ENCODE measurements around the gene MYO5B. TPM values are rescaled to one million over a fixed set of nuclear protein-coding genes. Genes with fewer than 3 reads are reported as not detected.

MYO5B gene
- total RNA-seq, 2 experiments from 2014 or later, result not detected

DNA sequence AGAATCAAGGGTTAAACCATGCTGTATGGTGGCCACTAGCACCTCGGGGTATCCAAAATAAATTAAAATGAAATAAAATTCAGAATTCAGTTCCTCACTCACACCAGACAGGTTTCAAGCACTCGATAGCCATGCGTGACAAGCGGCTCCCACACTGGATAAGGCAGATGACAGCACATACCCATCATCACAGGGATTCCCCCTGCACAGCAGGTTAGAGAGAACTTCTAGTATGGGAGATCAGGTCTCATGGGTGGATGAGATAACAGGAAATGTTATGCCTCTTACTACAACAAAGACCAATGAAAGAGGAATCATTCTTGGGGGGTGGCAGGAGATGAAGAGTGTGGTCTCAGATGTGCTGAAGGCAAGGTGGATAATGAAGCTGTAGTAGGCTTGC, 259.7 kb downstream of the MYO5B start:
- H3K9me2 ChIP-seq (ENCODE audit: insufficient read depth, low read length), result no peaks in the 10 kb centered on the region
- intact Hi-C loops (cut with micrococcal nuclease; ENCODE audit: unreplicated experiment), result no loop called here

DNA sequence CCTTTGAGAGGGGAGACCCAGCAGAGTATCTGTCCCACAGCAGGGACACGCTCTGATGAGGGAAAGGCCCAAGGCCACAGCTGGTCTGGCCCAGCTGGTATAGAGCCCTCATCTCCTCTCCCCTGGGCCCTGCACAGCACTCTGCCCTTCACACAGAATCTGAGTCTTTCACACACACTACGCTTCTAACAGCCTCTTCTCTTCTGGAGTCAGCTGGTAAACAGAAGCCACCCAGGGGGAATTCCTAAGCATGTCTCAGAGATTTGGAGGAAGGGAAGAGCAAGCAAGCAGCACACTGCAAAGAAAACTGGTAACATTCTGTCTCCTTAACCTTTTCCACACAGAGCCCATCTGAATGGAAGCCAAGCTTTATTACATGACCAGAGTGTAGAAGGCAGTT, 260.5 kb downstream of the MYO5B start:
- ChIA-PET POLR2A (interaction anchor here (1.4 kb wide), 1 partner anchor 13 kb away, joined by 5 read pairs; no protein-coding TSS in a partner anchor), CTCF (ENCODE audit: unreplicated experiment) (no interaction called here)
- no peaks in the 10 kb centered on the region for H3K79me2 ChIP-seq (ENCODE audit: insufficient read depth, low read depth, low read length)
- no peaks in the 10 kb centered on the region for H3K9me3 ChIP-seq (ENCODE audit: low read length)
- H3K4me2 ChIP-seq (ENCODE audit: low read length), result no peak overlapping the region
- DNase-seq (ENCODE audit: low spot score), result no peak
- no peak overlapping the region for H3K27ac ChIP-seq (ENCODE audit: low read depth, low read length, poor library complexity, severe bottlenecking)
- intact Hi-C loops (cut with micrococcal nuclease; ENCODE audit: unreplicated experiment), result no loop called here
- no peak overlapping the region for H3K4me3 ChIP-seq (ENCODE audit: low read depth, low read length, poor library complexity, severe bottlenecking)
- H2AFZ ChIP-seq (ENCODE audit: low read length), result no peak overlapping the region
- no peaks in the 10 kb centered on the region for H3K36me3 ChIP-seq (ENCODE audit: insufficient read depth, low read length)
- no peaks in the 10 kb centered on the region for H4K20me1 ChIP-seq (ENCODE audit: insufficient read depth, low read length)
- no peaks in the 10 kb centered on the region for H3K9me2 ChIP-seq (ENCODE audit: insufficient read depth, low read length)
- TF ChIP-seq, protein P1, sequence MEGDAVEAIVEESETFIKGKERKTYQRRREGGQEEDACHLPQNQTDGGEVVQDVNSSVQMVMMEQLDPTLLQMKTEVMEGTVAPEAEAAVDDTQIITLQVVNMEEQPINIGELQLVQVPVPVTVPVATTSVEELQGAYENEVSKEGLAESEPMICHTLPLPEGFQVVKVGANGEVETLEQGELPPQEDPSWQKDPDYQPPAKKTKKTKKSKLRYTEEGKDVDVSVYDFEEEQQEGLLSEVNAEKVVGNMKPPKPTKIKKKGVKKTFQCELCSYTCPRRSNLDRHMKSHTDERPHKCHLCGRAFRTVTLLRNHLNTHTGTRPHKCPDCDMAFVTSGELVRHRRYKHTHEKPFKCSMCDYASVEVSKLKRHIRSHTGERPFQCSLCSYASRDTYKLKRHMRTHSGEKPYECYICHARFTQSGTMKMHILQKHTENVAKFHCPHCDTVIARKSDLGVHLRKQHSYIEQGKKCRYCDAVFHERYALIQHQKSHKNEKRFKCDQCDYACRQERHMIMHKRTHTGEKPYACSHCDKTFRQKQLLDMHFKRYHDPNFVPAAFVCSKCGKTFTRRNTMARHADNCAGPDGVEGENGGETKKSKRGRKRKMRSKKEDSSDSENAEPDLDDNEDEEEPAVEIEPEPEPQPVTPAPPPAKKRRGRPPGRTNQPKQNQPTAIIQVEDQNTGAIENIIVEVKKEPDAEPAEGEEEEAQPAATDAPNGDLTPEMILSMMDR (conservative IDR thresholded peaks at IDR 0.05; ENCODE audit: low read length), result no peak
- no peak for TF ChIP-seq EZH2phosphoT487 (IDR thresholded peaks at IDR 0.05; ENCODE audit: borderline replicate concordance, low read depth, low read length)
- no TSS peak for BruUV-seq (replicated peaks)
- H3K4me1 ChIP-seq (ENCODE audit: insufficient read depth, low read length, poor library complexity, severe bottlenecking), result no peaks in the 10 kb centered on the region

More for the DNA sequence above, 259.7 kb downstream of the MYO5B start:
- H3K27ac ChIP-seq (ENCODE audit: low read depth, low read length, poor library complexity, severe bottlenecking), result no peak overlapping the region
- ChIA-PET CTCF (ENCODE audit: unreplicated experiment) (no interaction called here), POLR2A (no interaction called here)
- BruUV-seq (replicated peaks), result no TSS peak
- no peak for DNase-seq (ENCODE audit: low spot score)
- H3K9me3 ChIP-seq (ENCODE audit: low read length), result no peaks in the 10 kb centered on the region
- no peaks in the 10 kb centered on the region for H3K4me1 ChIP-seq (ENCODE audit: insufficient read depth, low read length, poor library complexity, severe bottlenecking)
- no peaks in the 10 kb centered on the region for H3K36me3 ChIP-seq (ENCODE audit: insufficient read depth, low read length)
- TF ChIP-seq EZH2phosphoT487 (IDR thresholded peaks at IDR 0.05; ENCODE audit: borderline replicate concordance, low read depth, low read length), result no peak
- TF ChIP-seq, protein P1 (conservative IDR thresholded peaks at IDR 0.05; ENCODE audit: low read length), result no peak
- no peaks in the 10 kb centered on the region for H4K20me1 ChIP-seq (ENCODE audit: insufficient read depth, low read length)
- no peak overlapping the region for H3K4me3 ChIP-seq (ENCODE audit: low read depth, low read length, poor library complexity, severe bottlenecking)
- H3K4me2 ChIP-seq (ENCODE audit: low read length), result no peak overlapping the region
- H3K79me2 ChIP-seq (ENCODE audit: insufficient read depth, low read depth, low read length), result no peaks in the 10 kb centered on the region
- H2AFZ ChIP-seq (ENCODE audit: low read length), result no peak overlapping the region

DNA sequence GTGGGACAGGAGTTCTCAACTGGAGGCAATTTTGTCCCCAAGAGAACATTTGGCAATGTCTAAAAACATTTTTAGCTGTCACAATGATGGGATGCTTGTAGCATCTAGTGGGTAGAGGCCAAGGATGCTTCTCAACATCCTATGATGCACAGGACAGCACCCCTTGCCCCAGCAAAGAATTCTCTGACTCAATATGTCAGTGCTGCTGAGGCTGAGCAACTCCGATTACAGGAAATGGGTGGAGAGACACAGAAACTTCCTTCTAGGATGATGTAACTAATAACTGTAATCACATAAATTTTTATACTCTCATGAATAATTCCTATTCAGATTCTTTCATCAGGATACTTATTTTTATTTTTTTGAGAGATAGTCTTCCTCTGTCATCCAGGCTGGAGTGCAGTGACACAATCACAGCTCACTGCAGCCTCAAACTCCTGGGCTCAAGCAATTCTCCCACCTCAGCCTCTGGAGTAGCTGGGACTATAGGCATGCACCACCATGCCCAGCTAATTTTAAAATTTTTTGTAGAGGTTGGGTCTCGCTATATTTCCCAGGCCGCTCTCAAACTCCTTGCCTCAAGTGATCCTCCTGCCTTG, 261.3 kb downstream of the MYO5B start:
- H3K79me2 ChIP-seq (ENCODE audit: insufficient read depth, low read depth, low read length), result no peaks in the 10 kb centered on the region
- no peak for DNase-seq (ENCODE audit: low spot score)
- no peaks in the 10 kb centered on the region for H3K36me3 ChIP-seq (ENCODE audit: insufficient read depth, low read length)
- H3K9me2 ChIP-seq (ENCODE audit: insufficient read depth, low read length), result no peaks in the 10 kb centered on the region
- intact Hi-C loops (cut with micrococcal nuclease; ENCODE audit: unreplicated experiment), result no loop called here
- H3K4me3 ChIP-seq (ENCODE audit: low read depth, low read length, poor library complexity, severe bottlenecking), result no peak overlapping the region
- H4K20me1 ChIP-seq (ENCODE audit: insufficient read depth, low read length), result no peaks in the 10 kb centered on the region
- H3K9me3 ChIP-seq (ENCODE audit: low read length), result no peaks in the 10 kb centered on the region
- no peak overlapping the region for H3K27ac ChIP-seq (ENCODE audit: low read depth, low read length, poor library complexity, severe bottlenecking)
- H3K4me1 ChIP-seq (ENCODE audit: insufficient read depth, low read length, poor library complexity, severe bottlenecking), result no peaks in the 10 kb centered on the region
- no peak overlapping the region for H3K4me2 ChIP-seq (ENCODE audit: low read length)
- no TSS peak for BruUV-seq (replicated peaks)
- H2AFZ ChIP-seq (ENCODE audit: low read length), result no peak overlapping the region
- TF ChIP-seq, protein P1 (conservative IDR thresholded peaks at IDR 0.05; ENCODE audit: low read length), result no peak
- no peak for TF ChIP-seq EZH2phosphoT487 (IDR thresholded peaks at IDR 0.05; ENCODE audit: borderline replicate concordance, low read depth, low read length)
- POLR2A ChIA-PET, result interaction anchor here (1.4 kb wide), 1 partner anchor 14 kb away, joined by 5 read pairs; no protein-coding TSS in a partner anchor
- CTCF ChIA-PET (ENCODE audit: unreplicated experiment), result no interaction called here
